ENCODE measurements around the gene SGMS1. TPM values are rescaled to one million over a fixed set of nuclear protein-coding genes. Genes with fewer than 3 reads are reported as not detected.

Gene SGMS1
- total RNA-seq, 2 donors from 2014 or later = 67.0 to 68.2 TPM

DNA sequence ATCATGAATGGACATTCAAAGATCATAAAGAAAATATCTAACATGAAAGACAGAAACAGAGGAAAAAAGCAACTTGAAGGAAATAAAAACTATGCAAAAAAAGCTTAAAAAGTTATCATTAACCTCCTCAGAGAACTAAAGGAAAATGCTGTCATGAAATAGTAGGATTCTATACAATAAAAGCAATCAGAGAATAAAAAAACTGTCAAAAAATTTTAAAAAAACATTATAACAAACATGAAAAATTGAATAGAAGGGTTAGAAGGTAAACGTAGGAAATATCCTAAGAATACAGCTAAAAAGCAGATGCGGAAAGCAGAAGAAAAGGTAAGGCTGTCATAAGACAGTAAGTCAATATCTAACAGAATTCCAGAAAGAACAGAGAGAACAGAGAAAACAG, 44.8 kb downstream of the SGMS1 start:
- intact Hi-C loops (cut with DNase I) = no loop called here
- WGBS = 91% methylated on average over 2 of the region's 2 CpGs
- no peak for TF ChIP-seq POLR2AphosphoS5 (IDR thresholded peaks at IDR 0.05)
- no peak for TF ChIP-seq POLR2A (IDR thresholded peaks at IDR 0.05)
- TF ChIP-seq, protein P1, sequence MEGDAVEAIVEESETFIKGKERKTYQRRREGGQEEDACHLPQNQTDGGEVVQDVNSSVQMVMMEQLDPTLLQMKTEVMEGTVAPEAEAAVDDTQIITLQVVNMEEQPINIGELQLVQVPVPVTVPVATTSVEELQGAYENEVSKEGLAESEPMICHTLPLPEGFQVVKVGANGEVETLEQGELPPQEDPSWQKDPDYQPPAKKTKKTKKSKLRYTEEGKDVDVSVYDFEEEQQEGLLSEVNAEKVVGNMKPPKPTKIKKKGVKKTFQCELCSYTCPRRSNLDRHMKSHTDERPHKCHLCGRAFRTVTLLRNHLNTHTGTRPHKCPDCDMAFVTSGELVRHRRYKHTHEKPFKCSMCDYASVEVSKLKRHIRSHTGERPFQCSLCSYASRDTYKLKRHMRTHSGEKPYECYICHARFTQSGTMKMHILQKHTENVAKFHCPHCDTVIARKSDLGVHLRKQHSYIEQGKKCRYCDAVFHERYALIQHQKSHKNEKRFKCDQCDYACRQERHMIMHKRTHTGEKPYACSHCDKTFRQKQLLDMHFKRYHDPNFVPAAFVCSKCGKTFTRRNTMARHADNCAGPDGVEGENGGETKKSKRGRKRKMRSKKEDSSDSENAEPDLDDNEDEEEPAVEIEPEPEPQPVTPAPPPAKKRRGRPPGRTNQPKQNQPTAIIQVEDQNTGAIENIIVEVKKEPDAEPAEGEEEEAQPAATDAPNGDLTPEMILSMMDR (IDR thresholded peaks at IDR 0.05) = no peak
- Histone ChIP-seq H3K9me3 (no peaks in the 10 kb centered on the region), H3K4me1 (replicated peaks) (peaks cover 10% of the 10 kb centered on the region), H3K27ac (peak overlapping the region; percentile 6 to 70), H3K27me3 (replicated peaks; ENCODE audit: insufficient read depth) (no peaks in the 10 kb centered on the region), H3K4me3 (peak overlapping the region in 1 of 2 donors; percentile 6), H3K36me3 (no peaks in the 10 kb centered on the region)
- DNase-seq (ENCODE audit: low spot score) = no peak

DNA sequence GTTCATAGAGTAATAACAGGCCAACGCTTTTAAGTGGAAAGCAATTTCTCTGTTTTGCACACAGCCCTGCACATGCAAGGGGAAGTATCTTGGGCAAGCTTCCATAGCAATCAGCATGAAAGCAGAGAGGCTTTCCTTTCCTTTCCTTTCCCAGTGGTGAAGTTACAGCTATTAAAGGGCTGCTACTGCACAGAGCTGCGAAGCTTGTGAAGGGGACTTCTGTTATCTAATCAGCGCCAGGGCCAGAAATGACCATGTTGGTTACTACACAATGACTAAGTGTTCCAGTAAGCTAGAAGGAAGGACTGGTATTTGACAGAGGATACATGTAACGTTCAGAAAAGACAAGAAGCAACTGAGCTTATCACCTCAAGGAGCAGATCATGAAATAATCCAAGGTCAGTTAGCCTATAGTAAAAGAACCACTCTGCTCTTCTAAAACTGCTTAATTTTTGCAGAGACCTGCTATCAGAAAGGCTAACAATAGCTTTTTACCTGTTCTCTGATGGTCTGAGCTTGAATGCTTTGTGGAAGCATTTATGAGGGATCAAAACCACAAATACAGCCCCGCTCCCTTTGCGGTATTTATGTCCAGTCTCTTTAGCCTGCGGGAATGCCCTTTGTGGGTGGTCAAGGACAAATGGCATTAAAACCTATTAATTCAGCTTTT, 45.9 kb downstream of the SGMS1 start:
- H3K4me1 ChIP-seq (replicated peaks) = peaks cover 14% of the 10 kb centered on the region
- H3K4me3 ChIP-seq = peak overlapping the region; percentile 1 to 6
- TF ChIP-seq, protein P1 (IDR thresholded peaks at IDR 0.05) = no peak
- TF ChIP-seq POLR2AphosphoS5 (IDR thresholded peaks at IDR 0.05) (no peak), POLR2A (IDR thresholded peaks at IDR 0.05) (no peak)
- 54% methylated on average over 7 of the region's 7 CpGs for WGBS
- DNase-seq (ENCODE audit: low spot score) = no peak
- H3K27ac ChIP-seq = peak overlapping the region; percentile 5 to 70
- intact Hi-C loops (cut with DNase I) = no loop called here
- no peaks in the 10 kb centered on the region for H3K27me3 ChIP-seq (replicated peaks; ENCODE audit: insufficient read depth)
- H3K36me3 ChIP-seq = no peaks in the 10 kb centered on the region
- no peaks in the 10 kb centered on the region for H3K9me3 ChIP-seq

DNA sequence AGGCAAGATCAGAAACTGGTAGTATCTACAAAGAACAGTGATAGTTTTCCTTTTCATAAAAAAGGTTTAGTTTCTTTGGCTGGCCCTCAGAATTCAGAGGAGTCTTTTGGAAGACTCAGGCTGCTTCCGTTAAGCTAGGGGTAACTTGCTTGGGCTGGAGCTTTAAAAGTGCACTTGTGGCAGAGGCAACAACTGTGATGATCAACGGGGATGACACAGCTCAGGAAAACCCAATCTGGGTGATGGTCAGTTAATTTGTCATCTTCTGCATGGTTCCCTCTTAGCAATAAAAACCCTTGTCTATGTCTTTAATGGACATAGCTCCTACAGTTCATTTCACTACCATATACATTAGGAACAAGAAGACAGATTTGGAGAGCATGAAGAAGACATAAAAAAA, 46.7 kb downstream of the SGMS1 start:
- Histone ChIP-seq H3K9me3 (no peaks in the 10 kb centered on the region), H3K27me3 (replicated peaks; ENCODE audit: insufficient read depth) (no peaks in the 10 kb centered on the region), H3K27ac (peak overlapping the region in 1 of 2 donors; percentile 35), H3K36me3 (no peaks in the 10 kb centered on the region), H3K4me1 (replicated peaks) (peaks cover 17% of the 10 kb centered on the region), H3K4me3 (no peak overlapping the region)
- TF ChIP-seq, protein P1 (IDR thresholded peaks at IDR 0.05) = no peak
- TF ChIP-seq POLR2AphosphoS5 (IDR thresholded peaks at IDR 0.05) (no peak), POLR2A (IDR thresholded peaks at IDR 0.05) (no peak)
- intact Hi-C loops (cut with DNase I) = no loop called here
- no peak for DNase-seq (ENCODE audit: low spot score)
- WGBS = 81% methylated on average over 2 of the region's 2 CpGs

DNA sequence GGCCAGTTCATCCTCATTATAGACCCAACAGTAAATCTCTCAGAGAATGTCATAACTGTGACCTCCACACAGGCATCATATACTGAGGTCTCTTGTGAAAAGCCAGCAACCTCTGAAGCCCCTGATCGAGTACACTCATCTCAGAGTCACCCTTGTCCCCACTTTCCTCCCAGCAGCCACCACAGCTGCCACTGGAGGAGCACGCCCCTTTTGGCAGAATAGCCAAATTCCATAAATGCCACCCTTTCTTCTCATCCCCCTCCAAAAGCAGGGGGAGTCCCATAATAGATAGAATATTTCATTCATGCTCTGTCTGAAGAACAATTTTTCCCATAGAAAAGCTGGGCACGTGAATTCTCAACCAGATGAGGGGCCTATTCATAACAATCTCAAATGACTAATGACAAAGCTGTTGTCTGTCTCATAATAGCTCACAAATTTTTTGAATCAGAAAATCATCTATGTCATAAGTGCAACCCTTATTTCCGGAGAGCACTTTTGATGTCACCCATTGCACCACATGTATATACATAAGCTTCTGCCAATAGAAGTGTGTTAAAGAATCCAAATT, 47.4 kb downstream of the SGMS1 start:
- intact Hi-C loops (cut with DNase I) = no loop called here
- WGBS = 66% methylated on average over 4 of the region's 4 CpGs
- peaks cover 16% of the 10 kb centered on the region for H3K4me1 ChIP-seq (replicated peaks)
- no peaks in the 10 kb centered on the region for H3K36me3 ChIP-seq
- TF ChIP-seq POLR2A (IDR thresholded peaks at IDR 0.05) (no peak), POLR2AphosphoS5 (IDR thresholded peaks at IDR 0.05) (no peak)
- TF ChIP-seq, protein P1 (IDR thresholded peaks at IDR 0.05) = no peak
- no peaks in the 10 kb centered on the region for H3K27me3 ChIP-seq (replicated peaks; ENCODE audit: insufficient read depth)
- no peaks in the 10 kb centered on the region for H3K9me3 ChIP-seq
- no peak overlapping the region for H3K4me3 ChIP-seq
- no peak for DNase-seq (ENCODE audit: low spot score)
- H3K27ac ChIP-seq = no peak overlapping the region

All from prostate gland (tissue), 2 donors.